Measurements from ENCODE around the gene TCF15. TPM values are rescaled to one million over a fixed set of nuclear protein-coding genes. Genes with fewer than 3 reads are reported as not detected.

Gene TCF15
- total RNA-seq, 4 donors from 2014 or later = 0.51 to 1.0 (median 0.97) TPM; not detected in 1

DNA sequence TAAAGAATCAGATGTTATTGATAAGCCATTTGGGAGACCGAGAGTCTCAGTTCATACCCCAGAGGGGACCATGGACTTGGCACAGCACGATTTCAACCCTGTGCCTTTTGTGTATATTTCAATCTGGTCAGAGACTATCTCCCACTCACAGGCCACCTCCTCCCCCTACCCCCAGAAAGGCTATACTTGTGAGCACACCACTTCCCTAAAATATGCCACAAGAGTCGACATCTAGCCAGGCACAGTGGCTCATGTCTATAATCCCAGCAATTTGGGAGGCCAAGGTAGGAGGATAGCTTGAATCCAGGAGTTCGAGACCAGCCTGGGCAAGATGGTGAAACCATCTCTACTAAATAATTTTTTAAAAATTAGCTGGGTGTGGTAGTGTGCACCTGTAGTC lies 13.6 kb upstream of the TCF15 start:
- H3K36me3 ChIP-seq = no peaks in the 10 kb centered on the region
- no peaks in the 10 kb centered on the region for H3K9me3 ChIP-seq
- no peaks in the 10 kb centered on the region for H3K4me1 ChIP-seq
- no peak for TF ChIP-seq POLR2A (IDR thresholded peaks at IDR 0.05)
- TF ChIP-seq, protein P1, sequence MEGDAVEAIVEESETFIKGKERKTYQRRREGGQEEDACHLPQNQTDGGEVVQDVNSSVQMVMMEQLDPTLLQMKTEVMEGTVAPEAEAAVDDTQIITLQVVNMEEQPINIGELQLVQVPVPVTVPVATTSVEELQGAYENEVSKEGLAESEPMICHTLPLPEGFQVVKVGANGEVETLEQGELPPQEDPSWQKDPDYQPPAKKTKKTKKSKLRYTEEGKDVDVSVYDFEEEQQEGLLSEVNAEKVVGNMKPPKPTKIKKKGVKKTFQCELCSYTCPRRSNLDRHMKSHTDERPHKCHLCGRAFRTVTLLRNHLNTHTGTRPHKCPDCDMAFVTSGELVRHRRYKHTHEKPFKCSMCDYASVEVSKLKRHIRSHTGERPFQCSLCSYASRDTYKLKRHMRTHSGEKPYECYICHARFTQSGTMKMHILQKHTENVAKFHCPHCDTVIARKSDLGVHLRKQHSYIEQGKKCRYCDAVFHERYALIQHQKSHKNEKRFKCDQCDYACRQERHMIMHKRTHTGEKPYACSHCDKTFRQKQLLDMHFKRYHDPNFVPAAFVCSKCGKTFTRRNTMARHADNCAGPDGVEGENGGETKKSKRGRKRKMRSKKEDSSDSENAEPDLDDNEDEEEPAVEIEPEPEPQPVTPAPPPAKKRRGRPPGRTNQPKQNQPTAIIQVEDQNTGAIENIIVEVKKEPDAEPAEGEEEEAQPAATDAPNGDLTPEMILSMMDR (IDR thresholded peaks at IDR 0.05) = no peak
- no peaks in the 10 kb centered on the region for H3K27me3 ChIP-seq
- DNase-seq = no peak
- intact Hi-C loops (cut with DNase I; ENCODE audit: low total_unique reads) = no loop called here
- H3K27ac ChIP-seq = no peak overlapping the region
- no peak overlapping the region for H3K4me3 ChIP-seq

DNA sequence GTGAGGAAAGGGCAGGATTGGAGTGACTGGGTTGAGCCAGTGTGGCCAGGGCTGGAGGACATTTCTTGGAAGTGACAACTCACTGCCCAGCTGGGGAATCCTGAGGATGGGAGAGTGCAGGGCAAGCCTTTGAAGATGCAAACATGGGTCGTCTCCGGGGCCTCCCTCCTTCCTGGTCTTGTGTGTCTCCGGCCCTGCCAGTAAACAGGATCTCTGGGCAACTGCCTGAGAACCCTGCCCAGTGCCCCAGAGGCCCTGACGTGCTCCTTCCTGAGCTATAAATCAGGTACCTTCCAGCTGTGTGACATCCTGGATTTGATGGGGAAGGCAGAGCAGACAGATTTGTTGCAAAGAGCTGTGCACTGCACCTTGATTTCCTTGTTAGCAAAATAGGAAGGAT lies 12.9 kb upstream of the TCF15 start:
- Histone ChIP-seq H3K4me3 (no peak overlapping the region), H3K27ac (no peak overlapping the region), H3K27me3 (no peaks in the 10 kb centered on the region), H3K36me3 (no peaks in the 10 kb centered on the region), H3K4me1 (no peaks in the 10 kb centered on the region), H3K9me3 (no peaks in the 10 kb centered on the region)
- TF ChIP-seq POLR2A (IDR thresholded peaks at IDR 0.05) = no peak
- TF ChIP-seq, protein P1 (IDR thresholded peaks at IDR 0.05) = no peak
- intact Hi-C loops (cut with DNase I; ENCODE audit: low total_unique reads) = no loop called here
- DNase-seq = no peak

DNA sequence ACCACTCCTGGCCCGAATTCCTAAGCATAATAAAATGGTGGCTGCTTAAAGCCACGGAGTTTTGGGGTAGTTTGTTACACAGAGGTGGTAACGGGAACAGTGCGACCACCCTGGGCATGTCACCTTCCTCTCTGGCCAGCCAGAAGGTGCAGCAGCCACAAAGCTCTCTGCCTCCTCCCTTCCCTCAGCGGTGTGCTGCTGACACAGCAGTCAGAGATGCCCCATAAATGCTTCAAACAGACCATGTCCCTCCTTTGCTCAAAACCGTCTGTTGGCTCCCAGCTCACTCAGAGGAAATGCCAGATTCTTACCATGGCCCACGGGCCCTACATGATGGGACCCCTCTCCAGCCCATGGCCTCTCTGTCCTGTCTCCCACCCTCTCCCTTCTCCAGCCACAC lies 12.1 kb upstream of the TCF15 start:
- Histone ChIP-seq H3K4me1 (no peaks in the 10 kb centered on the region), H3K36me3 (no peaks in the 10 kb centered on the region), H3K9me3 (no peaks in the 10 kb centered on the region), H3K4me3 (no peak overlapping the region), H3K27ac (no peak overlapping the region), H3K27me3 (no peaks in the 10 kb centered on the region)
- no peak for TF ChIP-seq POLR2A (IDR thresholded peaks at IDR 0.05)
- TF ChIP-seq, protein P1 (IDR thresholded peaks at IDR 0.05) = no peak
- DNase-seq = no peak
- intact Hi-C loops (cut with DNase I; ENCODE audit: low total_unique reads) = no loop called here

DNA sequence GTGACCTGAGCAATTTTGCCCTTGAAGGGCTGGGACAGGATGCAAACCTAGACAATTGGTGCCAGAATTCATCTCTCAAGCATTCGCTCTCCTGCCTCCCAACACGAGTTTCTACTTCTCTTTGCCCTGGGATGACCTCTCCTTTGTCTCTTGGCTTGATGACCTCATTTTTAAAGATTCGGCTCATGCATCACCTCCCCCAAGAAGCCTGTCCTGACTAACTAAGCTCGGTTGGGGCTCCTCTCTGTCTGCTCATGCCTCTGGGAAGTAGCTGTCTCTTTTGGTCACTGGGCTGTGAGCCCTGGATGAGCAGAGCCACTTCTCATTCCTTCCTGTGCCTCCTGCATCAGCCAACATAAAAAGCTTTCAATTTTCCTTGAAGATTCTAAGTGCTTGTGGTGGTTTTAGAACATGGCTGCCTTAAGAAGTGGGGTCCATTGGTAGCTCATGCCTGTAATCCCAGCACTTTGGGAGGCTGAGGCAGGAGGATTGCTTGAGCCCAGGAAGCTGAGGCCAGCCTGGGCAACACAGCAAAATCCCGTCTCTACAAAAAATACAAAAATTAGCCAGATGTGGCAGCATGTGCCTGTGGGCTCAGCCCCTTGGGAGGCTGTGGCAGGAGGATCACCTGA lies 11.1 kb upstream of the TCF15 start:
- no peak overlapping the region for H3K4me3 ChIP-seq
- intact Hi-C loops (cut with DNase I; ENCODE audit: low total_unique reads) = no loop called here
- H3K27ac ChIP-seq = no peak overlapping the region
- no peak for DNase-seq
- H3K4me1 ChIP-seq = no peaks in the 10 kb centered on the region
- no peaks in the 10 kb centered on the region for H3K36me3 ChIP-seq
- H3K9me3 ChIP-seq = no peaks in the 10 kb centered on the region
- H3K27me3 ChIP-seq = no peaks in the 10 kb centered on the region
- TF ChIP-seq, protein P1 (IDR thresholded peaks at IDR 0.05) = no peak
- no peak for TF ChIP-seq POLR2A (IDR thresholded peaks at IDR 0.05)

DNA sequence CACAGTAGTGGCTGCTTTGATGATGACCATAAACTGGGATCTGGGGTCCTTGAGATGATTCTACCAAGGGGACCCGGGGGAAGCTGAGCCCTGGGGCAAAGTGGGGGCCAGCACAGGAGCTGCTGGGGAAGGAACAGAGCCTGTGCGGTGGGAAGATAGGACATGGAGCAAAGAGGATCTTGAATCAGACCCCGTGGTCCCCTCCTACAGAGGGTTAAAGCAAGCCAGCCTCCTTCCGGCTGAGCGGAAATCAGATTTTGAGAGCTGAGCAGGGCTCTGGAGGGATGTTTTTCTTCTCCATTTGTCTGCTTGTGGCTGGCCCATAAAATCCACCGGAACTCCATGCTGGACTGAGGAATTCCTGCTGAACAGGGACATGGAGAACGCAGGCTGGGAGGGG lies 10.1 kb upstream of the TCF15 start:
- Histone ChIP-seq H3K36me3 (no peaks in the 10 kb centered on the region), H3K27ac (no peak overlapping the region), H3K27me3 (no peaks in the 10 kb centered on the region), H3K4me1 (no peaks in the 10 kb centered on the region), H3K9me3 (no peaks in the 10 kb centered on the region), H3K4me3 (no peak overlapping the region)
- intact Hi-C loops (cut with DNase I; ENCODE audit: low total_unique reads) = no loop called here
- TF ChIP-seq POLR2A (IDR thresholded peaks at IDR 0.05) = no peak
- TF ChIP-seq, protein P1 (IDR thresholded peaks at IDR 0.05) = no peak
- no peak for DNase-seq
